ENCODE results near the gene ZNF277. TPM values are rescaled to one million over a fixed set of nuclear protein-coding genes. Genes with fewer than 3 reads are reported as not detected.

Gene ZNF277
- total RNA-seq, 1 donor from 2014 or later, result 14.0 TPM

DNA sequence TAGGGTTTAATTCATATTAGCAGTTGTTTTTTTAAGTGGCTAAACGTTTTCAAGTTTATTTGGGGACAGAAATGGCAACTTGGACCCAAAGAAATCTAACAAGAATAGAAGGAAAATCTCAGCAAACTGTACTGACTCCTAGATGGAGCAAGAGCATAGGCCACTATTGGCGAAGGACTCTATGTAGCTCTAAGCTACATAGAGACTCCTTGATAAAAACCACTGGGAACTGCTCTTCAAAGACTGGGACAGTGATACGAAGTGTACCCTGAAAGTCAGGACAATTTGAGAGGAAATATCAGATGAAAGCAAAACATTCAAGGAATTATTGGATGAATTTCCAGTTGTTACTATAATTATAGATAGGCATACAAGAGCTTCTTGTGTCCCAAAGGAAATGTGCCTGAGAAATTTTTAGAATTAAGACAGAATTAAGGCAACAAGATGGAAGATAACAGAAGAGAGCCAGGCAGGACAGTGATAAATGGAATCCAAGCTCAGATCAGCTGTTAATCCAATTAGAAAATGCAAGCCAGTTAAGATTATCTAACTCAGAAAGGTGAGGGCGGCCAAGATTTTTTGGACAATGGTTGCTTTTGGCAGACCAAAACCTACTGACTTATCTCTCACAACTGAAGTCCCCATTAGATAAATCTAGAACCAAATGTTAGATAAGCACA lies 140.0 kb downstream of the ZNF277 start:
- Mint-ChIP-seq H3K36me3 (ENCODE audit: low read depth) (peaks cover 8% of the 10 kb centered on the region), H3K4me1 (ENCODE audit: low read depth) (no peaks in the 10 kb centered on the region), H3K4me3 (no peak overlapping the region), H3K27me3 (ENCODE audit: insufficient read depth) (peaks cover 2% of the 10 kb centered on the region), H3K27ac (no peak overlapping the region), H3K9me3 (no peaks in the 10 kb centered on the region)
- intact Hi-C loops (cut with micrococcal nuclease), result no loop called here
- DNase-seq (ENCODE audit: low spot score), result no peak

DNA sequence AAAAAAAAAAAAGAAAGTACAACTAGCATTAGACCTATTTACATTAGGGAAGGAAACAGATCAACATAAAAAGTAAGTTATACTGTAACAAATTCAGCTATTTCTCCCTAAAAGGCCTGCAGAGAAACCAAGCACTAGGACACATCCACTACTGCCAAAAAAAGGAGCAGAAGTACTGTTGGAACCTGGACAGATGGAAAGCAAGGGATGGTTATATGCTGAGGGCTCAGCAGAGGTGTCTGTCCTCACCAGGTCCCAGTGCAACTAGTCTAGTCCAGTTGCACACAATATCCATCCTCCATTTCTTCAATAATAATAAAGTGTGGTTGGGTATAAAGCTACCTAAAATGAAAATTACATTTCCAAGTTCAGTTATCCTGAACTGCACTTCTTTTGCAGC lies 140.6 kb downstream of the ZNF277 start:
- Mint-ChIP-seq H3K36me3 (ENCODE audit: low read depth) (peaks cover 8% of the 10 kb centered on the region), H3K27ac (no peak overlapping the region), H3K4me3 (no peak overlapping the region), H3K27me3 (ENCODE audit: insufficient read depth) (peaks cover 2% of the 10 kb centered on the region), H3K4me1 (ENCODE audit: low read depth) (no peaks in the 10 kb centered on the region), H3K9me3 (no peaks in the 10 kb centered on the region)
- intact Hi-C loops (cut with micrococcal nuclease), result no loop called here
- DNase-seq (ENCODE audit: low spot score), result no peak

DNA sequence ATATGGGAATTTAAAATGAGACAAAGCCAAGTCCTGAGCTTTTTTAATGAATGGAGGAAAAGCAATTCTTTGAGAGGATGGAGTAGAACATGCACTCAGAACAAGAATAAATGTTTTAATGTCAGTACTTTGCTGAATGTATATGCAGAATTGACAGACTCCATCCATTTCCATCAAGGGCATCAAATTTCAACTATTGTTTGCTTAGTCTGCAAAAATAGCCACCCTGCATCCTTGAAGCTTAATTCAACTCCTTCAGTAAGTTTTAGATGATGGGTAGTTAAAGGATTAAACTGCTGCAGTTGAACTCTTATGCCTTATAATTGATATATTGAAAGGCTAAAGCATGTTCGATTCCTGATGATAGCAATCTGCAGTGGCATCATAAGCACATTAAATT lies 144.1 kb downstream of the ZNF277 start:
- Mint-ChIP-seq H3K27ac (no peak overlapping the region), H3K4me3 (no peak overlapping the region), H3K9me3 (no peaks in the 10 kb centered on the region), H3K4me1 (ENCODE audit: low read depth) (no peaks in the 10 kb centered on the region), H3K36me3 (ENCODE audit: low read depth) (peaks cover 2% of the 10 kb centered on the region), H3K27me3 (ENCODE audit: insufficient read depth) (peaks cover 3% of the 10 kb centered on the region)
- DNase-seq (ENCODE audit: low spot score), result no peak
- intact Hi-C loops (cut with micrococcal nuclease), result no loop called here

DNA sequence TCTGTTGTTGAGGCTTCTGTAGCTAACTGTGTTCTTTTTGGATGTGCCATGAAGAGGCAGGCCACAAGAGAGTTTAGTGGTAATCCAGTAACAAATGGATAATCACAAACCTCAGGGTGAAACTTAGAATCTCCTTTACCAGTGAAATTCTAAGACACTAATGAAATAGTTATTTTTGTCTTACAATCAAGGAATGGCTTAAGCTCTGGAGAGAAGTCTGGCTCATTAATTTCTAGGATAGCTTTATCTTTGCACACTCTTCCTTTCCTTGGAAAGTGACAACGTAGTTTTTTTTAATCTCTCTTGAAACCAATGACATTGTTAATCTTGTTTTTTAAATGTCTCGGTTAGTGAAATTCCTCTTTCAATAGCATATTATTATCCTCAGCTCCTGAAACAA lies 150.1 kb downstream of the ZNF277 start:
- Mint-ChIP-seq H3K36me3 (ENCODE audit: low read depth) (no peaks in the 10 kb centered on the region), H3K4me1 (ENCODE audit: low read depth) (no peaks in the 10 kb centered on the region), H3K9me3 (no peaks in the 10 kb centered on the region), H3K27me3 (ENCODE audit: insufficient read depth) (peaks cover 2% of the 10 kb centered on the region), H3K27ac (no peak overlapping the region), H3K4me3 (no peak overlapping the region)
- DNase-seq (ENCODE audit: low spot score), result no peak
- intact Hi-C loops (cut with micrococcal nuclease), result no loop called here

DNA sequence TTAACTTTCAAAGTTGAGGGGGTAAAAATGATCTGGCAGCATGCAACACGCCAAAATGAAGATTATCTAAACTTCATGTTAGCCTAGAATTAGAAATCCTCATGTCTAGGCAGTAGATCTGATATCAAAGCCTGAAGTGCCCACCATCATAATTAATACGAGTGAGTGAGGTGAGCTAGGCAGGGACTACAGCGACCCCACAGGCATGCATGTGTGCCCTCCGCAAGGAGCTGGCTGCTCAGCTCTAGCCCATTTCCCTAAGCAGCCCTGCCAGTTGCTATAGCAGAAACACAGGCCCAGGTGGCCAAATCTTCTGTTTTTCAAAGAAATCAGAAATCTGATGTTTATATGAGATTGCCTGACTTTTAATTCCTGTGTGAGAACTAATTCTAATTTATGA lies 150.6 kb downstream of the ZNF277 start:
- intact Hi-C loops (cut with micrococcal nuclease), result no loop called here
- peaks cover 2% of the 10 kb centered on the region for H3K27me3 Mint-ChIP-seq (ENCODE audit: insufficient read depth)
- no peaks in the 10 kb centered on the region for H3K36me3 Mint-ChIP-seq (ENCODE audit: low read depth)
- H3K4me3 Mint-ChIP-seq, result no peak overlapping the region
- no peak overlapping the region for H3K27ac Mint-ChIP-seq
- no peaks in the 10 kb centered on the region for H3K4me1 Mint-ChIP-seq (ENCODE audit: low read depth)
- no peak for DNase-seq (ENCODE audit: low spot score)
- H3K9me3 Mint-ChIP-seq, result no peaks in the 10 kb centered on the region

DNA sequence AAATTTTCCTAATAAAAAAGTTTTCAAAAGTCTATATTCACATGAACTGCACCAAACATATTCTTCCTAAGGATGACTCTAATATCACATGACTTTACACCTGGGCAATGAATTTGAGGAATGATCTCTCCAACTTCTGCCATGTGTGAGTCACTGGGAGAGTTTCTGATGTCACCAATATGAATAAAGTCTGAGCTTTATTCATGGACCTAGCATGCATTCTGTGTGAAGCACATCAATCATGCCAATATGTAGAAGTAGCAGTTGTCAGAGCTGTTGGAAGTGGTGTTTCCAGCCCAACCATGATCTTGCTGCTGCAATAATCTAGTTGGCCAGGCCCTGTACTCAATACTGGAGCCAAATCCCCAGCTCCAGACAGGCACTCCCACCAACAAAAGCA lies 152.0 kb downstream of the ZNF277 start:
- Mint-ChIP-seq H3K27ac (no peak overlapping the region), H3K4me3 (no peak overlapping the region), H3K27me3 (ENCODE audit: insufficient read depth) (peaks cover 2% of the 10 kb centered on the region), H3K36me3 (ENCODE audit: low read depth) (no peaks in the 10 kb centered on the region), H3K4me1 (ENCODE audit: low read depth) (no peaks in the 10 kb centered on the region), H3K9me3 (no peaks in the 10 kb centered on the region)
- DNase-seq (ENCODE audit: low spot score), result no peak
- intact Hi-C loops (cut with micrococcal nuclease), result no loop called here

DNA sequence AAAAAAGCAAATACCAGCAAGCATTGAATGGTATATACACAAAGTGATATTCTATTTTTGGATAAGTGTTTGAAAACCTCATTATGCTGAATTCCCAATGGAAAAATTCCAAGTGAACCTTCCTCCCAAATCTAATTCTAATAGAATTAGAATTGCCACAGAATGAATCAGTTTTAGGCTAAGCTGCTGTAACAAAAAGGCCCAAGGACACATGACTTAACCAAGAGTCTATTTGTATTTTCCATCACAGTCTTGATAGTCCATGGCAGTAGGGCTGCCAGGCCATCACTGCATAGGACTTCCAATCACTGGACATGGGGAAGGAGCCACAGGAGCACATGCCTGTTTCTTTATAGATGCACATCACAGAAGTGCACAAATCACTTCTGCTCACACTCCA lies 152.6 kb downstream of the ZNF277 start:
- no peak overlapping the region for H3K27ac Mint-ChIP-seq
- H3K4me3 Mint-ChIP-seq, result no peak overlapping the region
- intact Hi-C loops (cut with micrococcal nuclease), result no loop called here
- no peaks in the 10 kb centered on the region for H3K36me3 Mint-ChIP-seq (ENCODE audit: low read depth)
- H3K4me1 Mint-ChIP-seq (ENCODE audit: low read depth), result no peaks in the 10 kb centered on the region
- H3K9me3 Mint-ChIP-seq, result no peaks in the 10 kb centered on the region
- no peak for DNase-seq (ENCODE audit: low spot score)
- peaks cover 4% of the 10 kb centered on the region for H3K27me3 Mint-ChIP-seq (ENCODE audit: insufficient read depth)

DNA sequence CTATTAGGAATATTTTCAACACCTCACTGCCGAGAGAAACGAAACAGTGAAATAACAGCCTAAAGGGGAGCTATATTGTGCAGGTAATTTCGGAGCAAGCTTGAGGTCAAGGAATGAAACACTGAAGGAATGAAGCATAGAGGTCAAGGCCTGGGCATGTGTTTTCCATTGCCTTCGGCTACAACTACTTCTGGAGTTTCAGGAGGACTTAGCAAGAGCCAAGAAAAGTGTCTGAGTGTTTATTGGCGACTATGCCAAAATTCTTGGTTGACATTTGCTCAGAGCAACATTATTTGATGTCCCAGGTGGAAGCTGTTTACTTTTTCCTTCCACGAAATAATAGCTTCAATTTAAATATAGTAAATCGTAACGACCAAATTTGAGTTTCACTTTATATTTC lies 154.2 kb downstream of the ZNF277 start:
- Mint-ChIP-seq H3K4me3 (no peak overlapping the region), H3K27me3 (ENCODE audit: insufficient read depth) (peaks cover 6% of the 10 kb centered on the region), H3K9me3 (no peaks in the 10 kb centered on the region), H3K4me1 (ENCODE audit: low read depth) (no peaks in the 10 kb centered on the region), H3K27ac (no peak overlapping the region), H3K36me3 (ENCODE audit: low read depth) (no peaks in the 10 kb centered on the region)
- intact Hi-C loops (cut with micrococcal nuclease), result no loop called here
- no peak for DNase-seq (ENCODE audit: low spot score)

DNA sequence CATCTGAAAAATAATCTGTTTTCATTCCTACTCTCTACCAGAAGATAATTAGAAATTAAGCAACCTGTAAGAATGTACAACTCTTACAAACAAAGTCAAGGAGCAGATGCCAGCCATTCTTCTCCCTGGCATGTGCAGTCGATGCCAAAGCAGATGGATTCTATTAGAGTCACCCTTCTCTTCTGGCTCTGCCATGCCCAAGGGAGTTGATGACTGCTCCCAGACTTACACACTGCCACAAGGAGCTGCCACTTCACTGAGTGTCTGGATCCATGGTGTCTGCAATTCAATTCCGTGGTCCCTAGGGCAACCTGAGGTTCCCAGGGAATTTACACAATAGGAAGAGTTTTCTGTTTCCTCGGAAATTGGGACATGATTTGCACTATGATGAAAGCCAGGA lies 154.7 kb downstream of the ZNF277 start:
- Mint-ChIP-seq H3K9me3 (no peaks in the 10 kb centered on the region), H3K4me1 (ENCODE audit: low read depth) (no peaks in the 10 kb centered on the region), H3K4me3 (no peak overlapping the region), H3K27me3 (ENCODE audit: insufficient read depth) (peaks cover 6% of the 10 kb centered on the region), H3K36me3 (ENCODE audit: low read depth) (no peaks in the 10 kb centered on the region), H3K27ac (no peak overlapping the region)
- no peak for DNase-seq (ENCODE audit: low spot score)
- intact Hi-C loops (cut with micrococcal nuclease), result no loop called here

DNA sequence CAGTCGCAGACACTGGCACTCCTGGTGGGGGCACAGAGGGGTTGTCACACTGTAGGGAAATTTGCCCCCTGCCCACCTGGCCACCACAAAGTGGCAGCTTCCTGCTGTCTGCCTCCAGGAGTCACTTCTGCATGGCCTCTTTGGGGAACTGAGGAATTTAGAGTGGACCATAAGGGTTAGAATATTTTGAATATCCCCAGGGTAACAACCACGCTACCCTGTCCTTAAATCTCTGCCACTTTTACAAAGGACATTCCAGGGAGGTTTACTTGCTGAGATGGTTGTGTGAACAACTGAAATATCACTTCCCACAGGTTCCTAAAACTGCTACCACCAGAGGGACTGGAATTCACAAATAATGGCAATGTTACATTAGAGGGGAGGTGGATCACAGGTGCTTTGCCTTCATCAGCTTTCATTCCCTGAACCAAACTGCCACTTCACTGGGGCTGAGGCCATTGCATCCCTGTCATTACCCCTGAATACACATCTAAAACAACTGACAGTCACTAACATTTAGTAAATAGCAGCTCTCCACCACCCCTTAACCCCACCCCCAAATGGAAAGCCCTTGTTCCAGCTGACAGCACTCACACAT lies 155.7 kb downstream of the ZNF277 start:
- DNase-seq (ENCODE audit: low spot score), result no peak
- no peak overlapping the region for H3K4me3 Mint-ChIP-seq
- H3K27me3 Mint-ChIP-seq (ENCODE audit: insufficient read depth), result peaks cover 6% of the 10 kb centered on the region
- H3K9me3 Mint-ChIP-seq, result no peaks in the 10 kb centered on the region
- no peak overlapping the region for H3K27ac Mint-ChIP-seq
- H3K36me3 Mint-ChIP-seq (ENCODE audit: low read depth), result no peaks in the 10 kb centered on the region
- intact Hi-C loops (cut with micrococcal nuclease), result no loop called here
- no peaks in the 10 kb centered on the region for H3K4me1 Mint-ChIP-seq (ENCODE audit: low read depth)

DNA sequence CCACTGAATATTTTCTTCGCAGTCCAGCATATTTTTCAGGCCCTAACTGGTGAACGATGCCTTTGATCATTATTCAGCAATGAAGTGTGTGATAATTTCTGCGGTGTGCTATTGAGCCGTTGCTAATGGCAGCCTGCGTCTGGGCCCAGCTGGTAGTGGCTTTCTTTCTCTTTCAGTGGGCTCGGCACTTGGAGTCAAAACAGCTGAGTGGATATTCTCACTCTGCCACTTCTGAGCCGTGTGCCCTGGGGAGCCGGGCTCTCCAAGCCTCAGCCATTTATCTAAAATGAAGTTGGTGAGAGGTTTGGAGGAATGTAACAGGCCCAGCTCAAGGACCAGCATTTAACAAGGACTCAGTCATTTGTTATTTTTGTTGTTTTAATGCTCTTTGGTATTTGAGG lies 156.2 kb downstream of the ZNF277 start:
- H3K27ac Mint-ChIP-seq, result no peak overlapping the region
- H3K27me3 Mint-ChIP-seq (ENCODE audit: insufficient read depth), result peaks cover 6% of the 10 kb centered on the region
- H3K36me3 Mint-ChIP-seq (ENCODE audit: low read depth), result no peaks in the 10 kb centered on the region
- no peaks in the 10 kb centered on the region for H3K9me3 Mint-ChIP-seq
- no peaks in the 10 kb centered on the region for H3K4me1 Mint-ChIP-seq (ENCODE audit: low read depth)
- DNase-seq (ENCODE audit: low spot score), result no peak
- H3K4me3 Mint-ChIP-seq, result no peak overlapping the region
- intact Hi-C loops (cut with micrococcal nuclease), result no loop called here

DNA sequence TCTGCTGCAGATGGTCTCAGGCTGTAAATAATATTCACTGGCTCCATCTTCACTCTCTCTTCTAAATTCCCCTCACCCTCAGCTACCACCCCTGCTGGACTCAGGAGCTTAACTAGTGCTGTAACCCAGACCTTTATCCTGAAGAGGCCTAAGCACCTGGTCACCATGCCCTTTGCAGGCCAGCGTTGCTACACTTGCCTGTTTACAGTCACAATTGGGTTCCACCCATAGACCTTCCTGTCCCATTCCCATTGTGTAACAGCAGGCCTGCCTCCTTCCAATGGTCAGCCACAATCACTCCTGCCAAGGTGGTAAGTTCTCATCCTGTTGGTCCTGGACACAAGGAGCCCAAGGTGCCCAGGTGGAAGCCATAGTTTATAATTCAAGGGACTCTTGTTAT lies 157.9 kb downstream of the ZNF277 start:
- Mint-ChIP-seq H3K27me3 (ENCODE audit: insufficient read depth) (peaks cover 6% of the 10 kb centered on the region), H3K4me1 (ENCODE audit: low read depth) (no peaks in the 10 kb centered on the region), H3K9me3 (no peaks in the 10 kb centered on the region), H3K27ac (no peak overlapping the region), H3K36me3 (ENCODE audit: low read depth) (no peaks in the 10 kb centered on the region), H3K4me3 (no peak overlapping the region)
- intact Hi-C loops (cut with micrococcal nuclease), result no loop called here
- DNase-seq (ENCODE audit: low spot score), result no peak

DNA sequence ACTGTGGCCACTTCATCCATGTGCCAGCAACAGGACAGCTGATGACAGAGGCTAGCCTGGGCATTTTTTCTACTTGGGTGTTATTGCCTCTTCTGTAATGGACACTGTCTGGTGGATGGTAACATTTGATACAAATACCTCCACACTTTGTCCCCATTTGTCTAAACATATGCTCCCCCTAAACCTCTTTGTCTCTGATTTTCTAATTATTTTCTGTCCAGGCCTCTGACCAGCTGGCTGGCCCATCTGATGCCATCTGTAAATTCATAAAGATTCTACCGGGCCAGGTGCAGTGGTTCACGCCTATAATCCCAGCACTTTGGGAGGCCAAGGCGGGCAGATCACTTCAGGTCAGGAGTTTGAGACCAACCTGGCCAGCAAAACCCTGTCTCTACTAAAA lies 159.1 kb downstream of the ZNF277 start:
- H3K27ac Mint-ChIP-seq, result no peak overlapping the region
- H3K9me3 Mint-ChIP-seq, result no peaks in the 10 kb centered on the region
- peaks cover 8% of the 10 kb centered on the region for H3K27me3 Mint-ChIP-seq (ENCODE audit: insufficient read depth)
- H3K4me3 Mint-ChIP-seq, result no peak overlapping the region
- no peaks in the 10 kb centered on the region for H3K4me1 Mint-ChIP-seq (ENCODE audit: low read depth)
- intact Hi-C loops (cut with micrococcal nuclease), result no loop called here
- H3K36me3 Mint-ChIP-seq (ENCODE audit: low read depth), result no peaks in the 10 kb centered on the region
- DNase-seq (ENCODE audit: low spot score), result no peak

DNA sequence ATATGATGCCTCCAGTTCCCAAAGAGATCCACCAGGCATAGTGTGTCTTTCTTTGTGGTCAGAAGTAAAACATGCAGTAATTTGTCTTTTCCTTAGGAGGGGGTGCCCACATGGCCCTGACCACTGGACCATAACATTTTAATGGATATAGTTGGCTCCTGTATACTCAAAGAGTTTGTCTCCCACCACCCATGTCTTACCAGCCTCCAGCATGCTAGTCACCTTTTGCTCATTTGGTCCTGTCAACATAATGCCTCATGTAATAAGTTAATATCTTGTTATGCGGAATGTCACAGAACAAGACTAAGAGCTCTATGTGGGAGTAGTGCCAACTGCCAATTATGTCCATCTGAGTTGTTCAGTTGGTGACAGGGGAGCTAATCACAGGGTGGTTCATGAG lies 160.4 kb downstream of the ZNF277 start:
- H3K27me3 Mint-ChIP-seq (ENCODE audit: insufficient read depth), result peaks cover 8% of the 10 kb centered on the region
- intact Hi-C loops (cut with micrococcal nuclease), result no loop called here
- no peaks in the 10 kb centered on the region for H3K9me3 Mint-ChIP-seq
- no peak for DNase-seq (ENCODE audit: low spot score)
- H3K4me3 Mint-ChIP-seq, result no peak overlapping the region
- H3K36me3 Mint-ChIP-seq (ENCODE audit: low read depth), result no peaks in the 10 kb centered on the region
- no peaks in the 10 kb centered on the region for H3K4me1 Mint-ChIP-seq (ENCODE audit: low read depth)
- H3K27ac Mint-ChIP-seq, result no peak overlapping the region
